ENCODE measurements around the gene HOXB6.

HOXB6 gene

DNA sequence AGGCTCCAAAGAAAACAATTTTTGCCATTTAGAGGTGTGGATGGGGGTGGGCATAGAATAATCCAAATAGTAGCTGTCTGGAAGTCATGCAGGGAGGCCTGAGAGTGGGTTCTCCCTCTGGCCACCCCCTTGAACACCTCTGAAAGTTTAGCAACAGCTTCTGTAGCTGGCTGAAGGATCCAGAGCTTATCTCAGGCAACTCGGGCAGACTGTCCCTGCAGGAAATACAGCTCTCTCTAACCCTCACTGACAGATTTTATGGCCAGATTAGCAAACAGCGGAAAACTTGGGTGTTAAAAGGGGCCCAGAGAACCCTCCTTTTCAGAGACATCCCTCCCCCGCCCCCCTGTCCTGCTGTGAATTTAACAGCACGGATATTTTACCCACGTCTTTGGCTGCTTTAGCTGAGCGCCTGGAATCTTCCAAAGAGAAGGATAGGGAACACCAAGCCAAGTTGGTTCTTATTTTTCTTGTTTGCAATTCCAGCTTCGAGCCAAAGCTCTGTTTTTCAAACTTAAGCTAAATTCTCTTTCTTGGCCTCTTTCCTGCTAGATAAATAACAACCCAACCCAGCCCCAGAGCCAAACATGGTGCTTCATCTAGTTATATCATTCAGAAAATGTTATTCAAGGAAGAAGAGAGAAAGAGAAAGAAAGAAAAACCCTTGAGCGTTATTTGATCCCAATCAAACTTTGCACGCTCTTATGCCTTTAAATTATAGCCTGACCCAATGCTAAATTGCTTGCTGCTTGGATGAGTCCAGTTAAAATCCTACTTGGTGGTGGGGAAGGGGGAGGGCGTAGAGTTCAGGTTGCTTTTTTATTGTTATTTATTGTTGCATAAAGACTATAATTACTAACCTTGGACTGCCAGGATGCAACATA lies 57.6 kb downstream of the HOXB6 start:
- no peak for DNase-seq (ENCODE audit: low read depth)
- H3K4me3 ChIP-seq (ENCODE audit: low read depth, low read length) = no peak overlapping the region
- TF ChIP-seq, protein P1, sequence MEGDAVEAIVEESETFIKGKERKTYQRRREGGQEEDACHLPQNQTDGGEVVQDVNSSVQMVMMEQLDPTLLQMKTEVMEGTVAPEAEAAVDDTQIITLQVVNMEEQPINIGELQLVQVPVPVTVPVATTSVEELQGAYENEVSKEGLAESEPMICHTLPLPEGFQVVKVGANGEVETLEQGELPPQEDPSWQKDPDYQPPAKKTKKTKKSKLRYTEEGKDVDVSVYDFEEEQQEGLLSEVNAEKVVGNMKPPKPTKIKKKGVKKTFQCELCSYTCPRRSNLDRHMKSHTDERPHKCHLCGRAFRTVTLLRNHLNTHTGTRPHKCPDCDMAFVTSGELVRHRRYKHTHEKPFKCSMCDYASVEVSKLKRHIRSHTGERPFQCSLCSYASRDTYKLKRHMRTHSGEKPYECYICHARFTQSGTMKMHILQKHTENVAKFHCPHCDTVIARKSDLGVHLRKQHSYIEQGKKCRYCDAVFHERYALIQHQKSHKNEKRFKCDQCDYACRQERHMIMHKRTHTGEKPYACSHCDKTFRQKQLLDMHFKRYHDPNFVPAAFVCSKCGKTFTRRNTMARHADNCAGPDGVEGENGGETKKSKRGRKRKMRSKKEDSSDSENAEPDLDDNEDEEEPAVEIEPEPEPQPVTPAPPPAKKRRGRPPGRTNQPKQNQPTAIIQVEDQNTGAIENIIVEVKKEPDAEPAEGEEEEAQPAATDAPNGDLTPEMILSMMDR (IDR thresholded peaks at IDR 0.05; ENCODE audit: low read depth, low read length, missing control alignments) = no peak

- TF ChIP-seq, protein P1 (IDR thresholded peaks at IDR 0.05; ENCODE audit: low read depth, low read length, missing control alignments) = no peak
- no peak for DNase-seq (ENCODE audit: low read depth)
- H3K4me3 ChIP-seq (ENCODE audit: low read depth, low read length) = no peak overlapping the region
These were observed 58.5 kb downstream of the HOXB6 start for GRCh38 chr17:48546137-48546923.
